Right lobe of liver (tissue), 6 donors: ENCODE results near the gene SCAMP4. TPM values are rescaled to one million over a fixed set of nuclear protein-coding genes. Genes with fewer than 3 reads are reported as not detected.

ENCODE experiments used
- ATAC-seq, 4 donors: fragments of 200-7000 bp; cut with Tn5 transposase; one replicate each; pipeline ENCODE4 v1.9.1; 2020; ENCODE audit warnings: mild to moderate bottlenecking in 4 of 4, moderate library complexity in 4 of 4
- DNase-seq, 3 donors: peaks; one replicate each; pipeline ENCODE4 v3.0.0-alpha.2; 2020
- H3K27ac ChIP-seq, 3 donors: fragments of 200-600 bp; one replicate each; pipeline ENCODE4 v1.8.0; 2022
- H3K27me3 ChIP-seq, 2 donors: fragments of 200-600 bp; one replicate each; pipeline ENCODE4 v1.8.0; 2022
- H3K36me3 ChIP-seq, 4 donors: fragments of 200-600 bp; sonication (generic) in 1 of 4; one replicate each; pipeline versions ENCODE4 v1.5.1 to v1.8.0; 2017 to 2022; ENCODE audit warnings: control low read depth in 1 of 4
- H3K4me1 ChIP-seq, 4 donors: fragments of 200-600 bp; sonication (generic) in 1 of 4; one replicate each; pipeline versions ENCODE4 v1.5.1 to v1.8.0; 2017 to 2022; ENCODE audit warnings: control low read depth in 1 of 4
- H3K4me3 ChIP-seq, 3 donors: fragments of 200-600 bp; one replicate each; pipeline ENCODE4 v1.8.0; 2022
- H3K9me3 ChIP-seq, 4 donors: fragments of 200-600 bp; sonication (generic) in 1 of 4; one replicate each; pipeline versions ENCODE4 v1.5.1 to v1.8.0; 2017 to 2022; ENCODE audit warnings: control low read depth in 1 of 4
- POLR2A ChIP-seq: fragments of 450-650 bp; IDR thresholded peaks from one replicate; pipeline ENCODE4 v1.6.1; 2017; ENCODE audit warnings: antibody characterized with exemption, mild to moderate bottlenecking
- WGBS: methylation state at CpG from one replicate; pipeline ENCODE4 v1.1.6; 2018; ENCODE audit warnings: low coverage, low lambda C conversion rate; ENCODE audit not compliant: insufficient coverage; ENCODE audit errors: missing lambda C conversion rate; 5-methylcytosine and 5-hydroxymethylcytosine counted together
- intact Hi-C, 2 donors: fragments of 100-400 bp; cut with DNase I; formaldehyde crosslinking; loops; one replicate each; pipeline versions ENCODE4 v1.11.2 to v1.14.1; 2022
- total RNA-seq, 6 experiments: library from RNA; depleted of rRNA in 2 of 6; stranded (reverse); fragments of >200 nt in 2 of 6; fragmentation: NEBNext Ultra II Directional in 3 of 6; extraction: Animal tissue kit (Norgen Biotek cat#: 25700) in 3 of 6; gene quantifications; one replicate each; pipeline versions ENCODE4 v1.1.0 to v1.2.4, GENCODE V29; 2016 to 2023
- TF ChIP-seq, protein P1 (sequence below), 4 donors: fragments of 200-600 bp in 3 of 4; fragments of 450-650 bp in 1 of 4; IDR thresholded peaks; one replicate each; pipeline versions ENCODE4 v1.5.1 to v1.8.0; 2016 to 2022; ENCODE audit warnings: antibody characterized with exemption in 4 of 4, mild to moderate bottlenecking in 2 of 4
- donor health status: DM: no; HTN: yes; CAD: no.
- donor health status: DM: no; HTN: no; CAD: no.
- donor health status: DM: no; HTN: no; CAD: no.
- donor health status: DM: no; HTN: yes; CAD: no.
- donor health status: DM: no; HTN: yes; CAD: no.

The SCAMP4 gene
- total RNA-seq, 6 experiments from 2014 or later = 22.1 to 60.6 (median 24.4) TPM

DNA sequence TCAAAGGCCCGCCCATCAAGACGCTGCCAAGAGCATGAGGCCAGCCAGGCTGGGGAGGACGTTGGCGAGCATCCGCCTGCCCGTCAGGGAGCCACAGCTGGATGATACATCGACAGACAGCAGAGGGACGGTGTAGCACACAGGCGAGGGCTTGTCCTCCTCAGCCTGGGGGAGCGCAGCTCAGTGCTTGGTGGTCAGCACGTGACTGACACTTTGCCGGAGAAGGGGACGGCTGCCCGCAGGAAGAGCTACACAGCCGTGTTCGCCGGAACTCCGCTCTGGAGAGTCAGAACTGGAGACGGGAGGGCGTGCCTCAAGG lies 69.9 kb downstream of the SCAMP4 start:
- no peak overlapping the region for H3K27ac ChIP-seq
- WGBS = 82% methylated on average over 11 of the region's 20 CpGs
- TF ChIP-seq, protein P1, sequence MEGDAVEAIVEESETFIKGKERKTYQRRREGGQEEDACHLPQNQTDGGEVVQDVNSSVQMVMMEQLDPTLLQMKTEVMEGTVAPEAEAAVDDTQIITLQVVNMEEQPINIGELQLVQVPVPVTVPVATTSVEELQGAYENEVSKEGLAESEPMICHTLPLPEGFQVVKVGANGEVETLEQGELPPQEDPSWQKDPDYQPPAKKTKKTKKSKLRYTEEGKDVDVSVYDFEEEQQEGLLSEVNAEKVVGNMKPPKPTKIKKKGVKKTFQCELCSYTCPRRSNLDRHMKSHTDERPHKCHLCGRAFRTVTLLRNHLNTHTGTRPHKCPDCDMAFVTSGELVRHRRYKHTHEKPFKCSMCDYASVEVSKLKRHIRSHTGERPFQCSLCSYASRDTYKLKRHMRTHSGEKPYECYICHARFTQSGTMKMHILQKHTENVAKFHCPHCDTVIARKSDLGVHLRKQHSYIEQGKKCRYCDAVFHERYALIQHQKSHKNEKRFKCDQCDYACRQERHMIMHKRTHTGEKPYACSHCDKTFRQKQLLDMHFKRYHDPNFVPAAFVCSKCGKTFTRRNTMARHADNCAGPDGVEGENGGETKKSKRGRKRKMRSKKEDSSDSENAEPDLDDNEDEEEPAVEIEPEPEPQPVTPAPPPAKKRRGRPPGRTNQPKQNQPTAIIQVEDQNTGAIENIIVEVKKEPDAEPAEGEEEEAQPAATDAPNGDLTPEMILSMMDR (IDR thresholded peaks at IDR 0.05) = no peak
- no peak for TF ChIP-seq POLR2A
- no peaks in the 10 kb centered on the region for H3K9me3 ChIP-seq
- no peak for DNase-seq
- peaks cover 0 to 12% (median 4%) of the 10 kb centered on the region in 4 donors for H3K36me3 ChIP-seq
- no peaks in the 10 kb centered on the region for H3K27me3 ChIP-seq
- no peak overlapping the region for H3K4me3 ChIP-seq
- H3K4me1 ChIP-seq = no peaks in the 10 kb centered on the region
- ATAC-seq = no peak
- intact Hi-C loops = no loop called here

Other genes starting within 250 kb of the SCAMP4 start
- not detected for gene ONECUT3, start 151.9 kb upstream of the SCAMP4 start, total RNA-seq
- 1 to 10 TPM in 5 of 6 experiments, under 1 TPM in 1; 0.86 to 5.7 (median 3.1) TPM for gene ATP8B3, start 93.1 kb upstream of the SCAMP4 start, total RNA-seq
- gene REXO1, start 56.9 kb upstream of the SCAMP4 start, total RNA-seq = 10 to 100 TPM in 4 of 6 experiments, 1 to 10 TPM in 2; 8.0 to 17.7 (median 12.6) TPM
- 10 to 100 TPM in 5 of 6 experiments, 1 to 10 TPM in 1; 9.9 to 23.6 (median 10.8) TPM for gene KLF16, start 41.8 kb upstream of the SCAMP4 start, total RNA-seq
- gene ABHD17A, start 19.9 kb upstream of the SCAMP4 start, total RNA-seq = 10 to 100 TPM; 20.4 to 49.5 (median 23.5) TPM
- gene ADAT3, start within 50 bp of the SCAMP4 start, total RNA-seq = 1 to 10 TPM; 1.8 to 5.3 (median 2.7) TPM
- 10 to 100 TPM; 14.4 to 35.2 (median 22.6) TPM for gene CSNK1G2, start 35.8 kb downstream of the SCAMP4 start, total RNA-seq
- 10 to 100 TPM; 22.2 to 42.6 (median 29.2) TPM for gene BTBD2, start 110.3 kb downstream of the SCAMP4 start, total RNA-seq
- gene MKNK2, start 145.8 kb downstream of the SCAMP4 start, total RNA-seq = 100 to 1,000 TPM in 4 of 6 experiments, 10 to 100 TPM in 2; 80.5 to 218 (median 117) TPM
- 10 to 100 TPM in 4 of 6 experiments, 1 to 10 TPM in 2; 8.3 to 13.8 (median 10.8) TPM for gene MOB3A, start 190.9 kb downstream of the SCAMP4 start, total RNA-seq
- gene IZUMO4, start 191.5 kb downstream of the SCAMP4 start, total RNA-seq = 1 to 10 TPM in 5 of 6 experiments, not detected in 1; 1.2 to 6.9 (median 4.2) TPM
- 10 to 100 TPM; 55.5 to 99.0 (median 65.5) TPM for gene AP3D1, start 246.2 kb downstream of the SCAMP4 start, total RNA-seq